HG03135 (cell line): ENCODE data around the gene SETD1A.
"Not testable (repeated sequence)": the region's sequence is repeated elsewhere in the genome, so short reads cannot be mapped to it uniquely, and the experiment has no call there.

Source experiments
- ATAC-seq: cut with Tn5 transposase; IDR thresholded peaks from one replicate; pipeline ENCODE4 v1.9.1; 2021; ENCODE audit warnings: mild to moderate bottlenecking, moderate library complexity; ENCODE audit not compliant: unreplicated experiment

SETD1A gene

DNA sequence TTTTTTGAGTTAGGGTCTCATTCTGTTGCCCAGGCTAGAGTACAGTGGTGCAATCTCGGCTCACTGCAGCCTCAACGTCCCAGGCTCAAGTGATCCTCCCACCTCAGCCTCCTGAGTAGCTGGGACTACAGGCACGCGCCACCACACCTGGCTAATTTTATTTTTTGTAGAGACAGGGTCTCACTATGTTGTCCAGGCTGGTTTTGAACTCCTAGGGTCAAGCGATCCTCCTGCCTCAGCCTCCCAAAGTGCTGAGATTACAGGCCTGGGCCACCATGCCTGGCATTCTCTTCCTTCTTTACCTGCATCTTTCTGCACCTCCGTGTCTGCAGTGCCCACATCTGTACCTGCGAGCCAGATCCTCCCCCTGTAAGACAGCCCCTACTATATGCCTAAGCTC lies 54.3 kb downstream of the SETD1A start:
- not testable (repeated sequence) for ATAC-seq

DNA sequence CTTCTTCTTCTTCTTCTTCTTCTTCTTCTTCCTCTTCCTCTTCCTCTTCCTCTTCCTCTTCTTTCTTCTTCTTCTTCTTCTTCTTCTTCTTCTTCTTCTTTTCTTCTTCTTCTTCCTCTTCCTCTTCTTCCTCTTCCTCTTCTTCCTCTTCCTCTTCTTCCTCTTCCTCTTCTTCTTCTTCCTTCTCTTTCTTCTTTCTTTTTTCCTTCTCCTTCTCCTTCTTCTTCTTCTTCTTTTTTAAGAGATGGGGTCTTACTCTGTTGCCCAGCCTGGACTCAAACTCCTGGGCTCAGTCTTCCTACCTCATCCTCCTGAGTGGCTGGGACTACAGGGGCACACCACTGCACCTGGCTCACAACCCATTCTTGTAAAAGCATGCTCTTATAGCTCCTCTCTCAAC lies 55.7 kb downstream of the SETD1A start:
- ATAC-seq: not testable (repeated sequence)

DNA sequence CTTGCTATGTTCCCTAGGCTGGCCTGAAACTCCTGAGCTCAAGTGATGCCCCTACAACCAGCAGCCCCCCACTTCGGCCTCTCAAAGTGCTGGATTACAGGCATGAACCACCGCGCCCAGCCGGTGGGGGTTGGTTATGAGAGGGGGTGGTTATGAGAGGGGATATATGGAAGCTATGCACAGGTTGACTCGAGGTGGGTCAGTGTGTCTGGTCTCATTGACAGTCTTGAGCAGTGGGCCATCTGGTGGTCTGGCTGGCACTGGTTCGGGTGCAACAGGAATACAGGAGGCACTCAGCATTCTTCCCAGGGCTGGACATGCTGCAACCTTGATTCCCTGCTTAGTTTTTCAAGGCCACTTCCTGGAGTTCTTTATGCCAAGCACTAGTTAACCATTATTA lies 58.5 kb downstream of the SETD1A start:
- no peak for ATAC-seq

DNA sequence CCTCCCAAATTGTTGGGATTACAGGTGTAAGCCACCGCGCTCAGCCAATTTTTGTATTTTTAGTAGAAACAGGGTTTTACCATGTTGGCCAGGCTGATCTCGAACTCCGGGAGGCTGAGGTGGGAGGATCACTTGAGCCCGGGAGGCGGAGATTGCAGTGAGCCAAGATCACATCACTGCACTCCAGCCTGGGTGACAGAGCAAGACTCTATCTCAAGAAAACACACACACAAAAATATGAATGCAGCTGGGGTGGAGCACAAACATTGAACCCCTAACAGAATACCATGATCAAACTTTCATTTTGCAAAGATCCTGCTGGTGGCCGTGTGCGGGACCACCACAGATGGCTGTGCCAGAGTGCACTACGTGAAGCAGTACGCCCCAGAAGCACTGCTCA lies 60.2 kb downstream of the SETD1A start:
- ATAC-seq: not testable (repeated sequence)

DNA sequence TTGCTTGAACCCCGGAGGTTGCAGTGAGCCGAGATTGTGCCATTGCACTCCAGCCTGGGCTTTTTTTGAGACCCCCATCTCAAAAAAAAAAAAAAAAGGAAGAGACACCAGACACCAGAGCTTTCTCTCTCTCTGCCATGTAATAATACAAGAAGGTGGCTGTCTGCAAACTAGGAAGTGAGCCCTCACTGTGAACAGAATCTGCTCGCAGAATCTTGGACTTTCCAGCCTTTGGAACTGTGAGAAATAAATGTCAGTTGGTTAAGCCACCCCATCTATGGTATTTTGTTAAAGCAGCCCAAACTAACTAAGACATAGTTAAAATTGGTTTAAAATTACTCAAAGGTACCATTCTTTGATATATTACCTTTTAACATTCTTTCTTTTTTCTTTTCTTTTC lies 63.0 kb downstream of the SETD1A start:
- no peak for ATAC-seq

DNA sequence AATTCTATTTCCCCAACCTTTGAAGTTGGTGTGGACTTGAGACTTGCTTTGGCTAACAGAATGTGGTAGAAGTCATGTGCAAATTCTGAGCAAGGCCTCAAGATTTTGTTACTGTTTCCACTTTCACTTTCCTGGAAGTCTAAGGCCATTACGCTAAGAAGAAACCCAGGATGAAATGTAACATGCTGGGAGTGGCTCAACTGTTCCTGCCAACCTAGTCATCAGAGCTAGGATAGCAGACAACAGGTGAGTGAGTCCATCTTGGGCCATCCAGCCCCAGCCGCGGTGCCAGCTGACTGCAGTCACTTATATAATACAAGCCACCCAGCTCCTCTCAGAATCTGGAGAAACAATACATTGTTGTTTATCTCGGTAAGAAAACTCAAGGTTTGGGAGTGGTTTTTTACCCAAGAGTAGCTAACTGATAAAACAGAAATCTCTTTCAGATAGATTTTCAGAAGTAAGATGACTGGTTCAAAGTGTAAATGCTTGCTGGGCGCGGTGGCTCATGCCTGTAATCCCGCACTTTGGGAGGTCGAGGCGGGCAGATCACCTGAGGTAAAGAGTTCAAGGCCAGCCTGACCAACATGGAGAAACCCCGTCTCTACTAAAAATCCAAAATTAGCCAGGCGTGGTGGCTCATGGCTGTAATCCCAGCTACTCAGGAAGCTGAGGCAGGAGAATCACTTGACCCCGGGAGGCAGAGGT lies 65.1 kb downstream of the SETD1A start:
- ATAC-seq: no peak

DNA sequence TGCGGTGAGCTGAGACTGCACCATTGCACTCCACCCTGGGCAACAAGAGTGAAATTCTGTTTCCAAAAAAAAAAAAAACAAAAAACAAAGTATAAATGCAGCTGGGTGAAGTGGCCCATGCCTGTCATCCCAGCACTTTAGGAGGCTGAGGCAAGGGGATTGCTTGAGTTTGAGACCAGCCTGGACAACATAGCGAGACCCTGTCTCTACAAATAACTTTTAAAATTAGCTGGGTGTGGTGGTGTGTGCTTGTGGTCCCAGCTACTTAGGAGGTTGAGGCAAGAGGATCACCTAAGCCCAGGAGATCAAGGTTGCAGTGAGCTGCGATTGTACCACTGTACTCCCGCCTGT lies 65.7 kb downstream of the SETD1A start:
- no peak for ATAC-seq

DNA sequence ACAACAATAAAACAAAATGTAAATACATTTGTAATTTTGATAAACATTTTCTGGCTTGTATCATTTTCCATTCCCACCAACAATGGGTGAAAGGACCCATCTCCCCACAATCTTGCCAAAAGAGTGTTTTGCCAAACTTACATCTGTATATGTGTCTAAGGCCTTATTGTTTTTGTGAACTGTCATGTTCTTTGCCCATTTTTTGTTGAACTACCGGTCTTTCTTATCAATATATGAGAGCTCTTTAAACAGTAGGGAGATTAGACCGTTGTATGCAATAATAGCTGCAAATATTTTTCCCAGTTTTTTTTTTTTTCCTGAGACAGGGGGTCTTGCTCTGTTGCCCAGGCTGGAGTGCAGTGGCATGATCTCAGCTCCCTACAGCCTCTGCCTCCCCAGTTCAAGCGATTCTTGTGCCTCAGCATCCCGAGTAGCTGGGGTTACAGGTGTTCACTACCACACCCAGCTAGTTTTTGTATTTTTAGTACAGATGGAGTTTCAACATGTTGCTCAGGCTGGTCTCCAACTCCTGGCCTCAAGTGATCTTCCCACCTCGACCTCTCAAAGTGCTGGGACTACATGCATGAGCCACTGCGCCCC lies 66.2 kb downstream of the SETD1A start:
- ATAC-seq: no peak

DNA sequence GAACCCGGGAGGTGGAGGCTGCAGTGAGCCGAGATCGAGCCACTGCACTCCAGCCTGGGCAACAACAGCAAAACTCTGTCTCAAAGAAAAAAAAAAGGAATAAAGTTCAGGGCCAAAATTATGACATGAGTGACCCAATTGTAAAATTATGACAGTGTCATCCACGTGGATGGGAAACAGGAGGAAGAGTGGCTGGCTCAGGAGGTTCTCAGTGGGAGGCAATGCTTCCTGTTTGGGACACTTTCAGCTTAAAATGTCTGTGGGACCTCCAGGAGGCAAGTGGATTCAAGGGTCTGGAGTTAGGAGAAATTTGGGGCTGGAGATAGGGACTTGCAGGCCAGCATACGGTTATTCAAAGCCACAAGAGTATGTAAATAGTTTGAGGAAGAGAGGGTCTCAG lies 67.8 kb downstream of the SETD1A start:
- ATAC-seq: no peak

DNA sequence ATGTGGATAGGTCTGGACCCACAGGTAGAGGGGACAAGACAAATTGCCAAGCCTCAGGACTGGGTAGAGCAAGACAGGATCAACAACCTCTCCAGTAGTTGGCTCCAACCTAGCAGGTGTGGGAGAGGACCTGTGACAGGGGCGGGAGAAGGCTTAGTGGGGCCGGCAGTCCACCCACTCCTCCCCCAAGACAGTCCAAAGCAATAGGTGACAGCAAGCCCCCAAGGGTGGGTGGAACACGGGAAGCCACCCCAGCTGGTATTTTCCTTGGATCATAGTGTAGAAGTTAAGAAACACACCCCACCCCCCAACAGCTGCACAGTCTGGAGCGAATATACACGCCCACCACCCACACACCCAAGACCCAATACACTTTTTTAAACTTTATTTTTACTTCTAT lies 71.7 kb downstream of the SETD1A start:
- ATAC-seq: no peak

DNA sequence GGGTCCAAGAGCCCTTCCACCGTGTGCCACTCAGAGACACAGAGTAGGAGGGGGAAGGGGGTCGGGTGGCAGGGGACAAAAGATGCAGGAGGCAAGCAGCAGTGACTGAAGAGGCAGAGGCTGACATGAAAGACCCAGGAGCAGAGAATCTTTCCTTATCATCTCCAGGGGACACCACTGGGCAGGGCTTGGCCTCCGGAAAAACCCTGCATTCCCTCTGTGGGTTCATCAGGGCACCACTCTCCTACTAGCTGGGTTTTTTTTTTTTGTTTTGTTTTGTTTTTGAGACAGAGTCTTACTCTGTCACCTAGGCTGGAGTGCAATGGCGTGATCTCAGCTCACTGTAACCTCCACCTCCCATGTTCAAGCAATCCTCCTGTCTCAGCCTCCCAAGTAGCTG lies 73.7 kb downstream of the SETD1A start:
- no peak for ATAC-seq

DNA sequence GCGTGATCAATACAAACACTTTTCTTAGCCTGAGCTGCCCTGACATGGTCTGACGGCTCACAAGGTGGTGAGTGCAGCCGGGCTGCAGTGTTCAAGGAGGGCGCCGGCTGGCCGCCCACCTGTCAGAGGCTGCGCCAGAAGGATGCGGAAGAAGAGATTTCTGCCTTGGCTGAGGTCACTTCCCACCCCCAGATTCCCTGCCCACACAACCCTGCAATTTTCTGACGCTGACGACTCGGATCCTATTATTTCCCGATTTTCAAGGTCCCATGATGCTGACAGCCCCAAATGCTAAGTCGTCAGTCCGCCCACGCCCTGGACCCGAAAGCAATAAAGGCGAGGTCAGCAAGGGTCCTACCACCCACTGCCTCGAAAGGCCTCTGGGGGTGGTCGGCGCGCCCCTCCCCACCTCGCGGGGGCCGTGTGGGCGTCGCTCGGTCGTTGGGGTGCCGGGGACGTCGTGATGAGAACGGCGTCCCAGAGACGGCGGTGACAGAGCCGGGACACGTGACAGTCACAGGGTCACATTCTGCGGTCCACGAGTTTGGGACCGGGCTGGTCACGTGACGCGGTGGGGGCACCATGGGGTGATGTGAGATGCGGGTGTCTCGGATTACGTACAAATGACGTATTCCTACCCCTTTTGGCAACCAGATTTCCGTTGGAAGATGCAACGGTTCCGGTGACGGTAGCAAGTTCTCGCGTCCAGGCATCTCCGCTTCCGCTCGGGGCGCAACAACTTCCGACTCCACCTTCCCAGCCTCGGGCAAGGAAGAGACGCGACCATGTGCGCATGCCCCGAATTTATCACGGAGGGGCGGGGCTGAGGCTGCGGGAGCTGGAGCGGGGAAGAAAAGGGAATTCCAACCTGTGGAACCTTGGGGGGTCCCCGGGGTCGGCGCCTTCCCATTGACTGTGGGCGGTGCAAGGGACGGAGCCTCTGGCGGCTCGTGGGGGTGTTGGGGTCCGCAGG lies 75.5 kb downstream of the SETD1A start, which contains the start of gene STX4:
TSS of gene STX4 (plus strand) at position 823 of the 973 bp plus-strand sequence. CDS start 248 bp downstream, outside the sequence.
- ATAC-seq: peak; percentile 71

DNA sequence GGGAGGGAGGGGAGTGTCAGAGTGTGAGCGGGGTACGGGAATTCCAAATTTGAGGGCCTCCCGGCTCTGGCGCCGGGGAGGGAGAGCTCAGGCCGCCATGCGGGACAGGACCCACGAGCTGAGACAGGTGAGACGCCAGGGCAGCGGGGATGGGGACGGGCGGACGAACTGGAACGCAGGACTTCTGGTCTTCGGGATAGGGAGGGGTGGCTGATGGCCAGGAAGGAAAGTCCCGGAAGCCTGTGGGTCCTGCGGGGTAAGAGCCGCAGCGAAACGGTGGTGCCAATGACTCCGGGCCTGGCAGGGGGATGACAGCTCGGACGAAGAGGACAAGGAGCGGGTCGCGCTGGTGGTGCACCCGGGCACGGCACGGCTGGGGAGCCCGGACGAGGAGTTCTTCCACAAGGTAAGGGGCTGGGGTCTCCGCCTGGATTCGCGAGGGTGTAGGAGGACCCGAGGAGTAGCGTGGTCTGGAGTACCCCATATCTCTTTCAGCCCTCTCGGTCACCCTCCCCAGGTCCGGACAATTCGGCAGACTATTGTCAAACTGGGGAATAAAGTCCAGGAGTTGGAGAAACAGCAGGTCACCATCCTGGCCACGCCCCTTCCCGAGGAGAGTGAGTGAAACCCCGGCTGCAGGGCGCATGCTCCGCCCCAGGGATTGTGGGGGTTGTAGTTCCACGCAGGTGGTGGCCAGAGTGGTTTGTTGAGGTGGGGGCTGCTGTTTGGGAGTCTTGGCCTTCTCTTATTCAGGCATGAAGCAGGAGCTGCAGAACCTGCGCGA lies 76.3 kb downstream of the SETD1A start:
- peak; percentile 35 for ATAC-seq
